Neural cell (in vitro differentiated cells): ENCODE results near the gene CLIC3. TPM values are rescaled to one million over a fixed set of nuclear protein-coding genes. Genes with fewer than 3 reads are reported as not detected.

Experiments
- H2AFZ ChIP-seq: fragments of 200-600, 300-800 bp; sonication (generic), shearing (Covaris generic); 2 replicates; pipeline ENCODE4 v1.6.0; 2014; ENCODE audit warnings: low read depth, mild to moderate bottlenecking, antibody characterized with exemption, low read length, moderate library complexity
- H3F3A ChIP-seq: fragments of 200-600 bp; shearing (Covaris generic); 2 replicates; pipeline ENCODE4 v1.6.1; 2016; ENCODE audit warnings: mild to moderate bottlenecking, moderate library complexity, mixed read lengths, antibody characterized with exemption, low read length; ENCODE audit not compliant: insufficient read depth, poor library complexity, severe bottlenecking
- H3K27ac ChIP-seq: fragments of 200-600, 300-800 bp; sonication (generic), shearing (Covaris generic); 2 replicates; pipeline ENCODE4 v1.5.1; 2014; ENCODE audit warnings: mild to moderate bottlenecking, low read length, moderate library complexity
- H3K27me3 ChIP-seq: fragments of 300-800, 200-600 bp; sonication (generic), shearing (Covaris generic); 2 replicates; pipeline ENCODE4 v1.6.0; 2014; ENCODE audit warnings: mild to moderate bottlenecking, low read depth, low read length, moderate library complexity; ENCODE audit not compliant: insufficient read depth
- H3K36me3 ChIP-seq: fragments of 300-800, 200-600 bp; sonication (generic), shearing (Covaris generic); 2 replicates; pipeline ENCODE4 v1.5.1; 2014; ENCODE audit warnings: mild to moderate bottlenecking, antibody characterized with exemption, low read length, moderate library complexity; ENCODE audit not compliant: insufficient read depth
- H3K4me2 ChIP-seq: fragments of 300-800, 200-600 bp; sonication (generic), shearing (Covaris generic); 2 replicates; pipeline ENCODE4 v1.6.0; 2014; ENCODE audit warnings: mild to moderate bottlenecking, low read length
- H3K4me3 ChIP-seq: fragments of 300-800, 200-600 bp; sonication (generic), shearing (Covaris generic); 2 replicates; pipeline ENCODE4 v1.5.1; 2014; ENCODE audit warnings: mild to moderate bottlenecking, low read length, moderate library complexity
- H3K79me2 ChIP-seq: fragments of 200-600 bp; shearing (Covaris generic); replicated peaks from 2 replicates; pipeline ENCODE4 v1.6.0; 2014; ENCODE audit warnings: mild to moderate bottlenecking, low read length, moderate library complexity; ENCODE audit not compliant: insufficient read depth
- H3K9ac ChIP-seq: fragments of 300-800, 200-600 bp; sonication (generic), shearing (Covaris generic); 2 replicates; pipeline ENCODE4 v1.6.1; 2016; ENCODE audit warnings: mild to moderate bottlenecking, low read length, mixed read lengths
- H3K9me2 ChIP-seq: fragments of 200-600 bp; shearing (Covaris generic); 2 replicates; pipeline ENCODE4 v1.6.1; 2016; ENCODE audit warnings: mild to moderate bottlenecking, low read length, mixed read lengths; ENCODE audit not compliant: insufficient read depth
- H3K9me3 ChIP-seq: fragments of 200-600, 300-800 bp; sonication (generic), shearing (Covaris generic); 2 replicates; pipeline ENCODE4 v1.6.1; 2016; ENCODE audit warnings: mild to moderate bottlenecking, mixed run types, low read length, moderate library complexity, mixed read lengths
- H4K20me1 ChIP-seq: fragments of 200-600 bp; shearing (Covaris generic); 2 replicates; pipeline ENCODE4 v1.6.1; 2016; ENCODE audit warnings: mild to moderate bottlenecking, mixed run types; ENCODE audit not compliant: insufficient read depth
- EP300 ChIP-seq: fragments of 450-650 bp; conservative IDR thresholded peaks from 2 replicates; pipeline ENCODE4 v1.6.1; 2014; ENCODE audit warnings: antibody characterized with exemption, mild to moderate bottlenecking, moderate library complexity; ENCODE audit not compliant: poor library complexity, severe bottlenecking
- EZH2 ChIP-seq: fragments of 200-600, 300-800 bp; shearing (Covaris generic), sonication (generic); IDR thresholded peaks from 2 replicates; pipeline ENCODE4 v1.6.1; 2014; ENCODE audit warnings: antibody characterized with exemption, low read length, borderline replicate concordance, mild to moderate bottlenecking; ENCODE audit not compliant: insufficient read depth, poor library complexity, severe bottlenecking
- MXI1 ChIP-seq: fragments of 450-650 bp; conservative IDR thresholded peaks from 2 replicates; pipeline ENCODE4 v1.6.1; 2014; ENCODE audit warnings: antibody characterized with exemption, mild to moderate bottlenecking; ENCODE audit not compliant: poor library complexity, severe bottlenecking
- POLR2AphosphoS5 ChIP-seq: IDR thresholded peaks from 2 replicates; pipeline ENCODE4 v1.6.1; 2012
- RAD21 ChIP-seq: fragments of 450-650 bp; conservative IDR thresholded peaks from 2 replicates; pipeline ENCODE4 v1.6.1; 2014; ENCODE audit warnings: antibody characterized with exemption, mild to moderate bottlenecking, moderate library complexity
- SMC3 ChIP-seq: fragments of 450-650 bp; conservative IDR thresholded peaks from 2 replicates; pipeline ENCODE4 v1.6.1; 2014; ENCODE audit warnings: antibody characterized with exemption, mild to moderate bottlenecking, moderate library complexity; ENCODE audit not compliant: poor library complexity
- TAF1 ChIP-seq: IDR thresholded peaks from 2 replicates; pipeline ENCODE4 v1.6.1; 2012; ENCODE audit warnings: low read depth
- polyA plus RNA-seq: library from polyadenylated mRNA; depleted of rRNA; stranded (reverse); fragments of >200 nt; gene quantifications from 2 replicates; pipeline ENCODE4 v1.2.3, GENCODE V29; 2014
- TF ChIP-seq, protein P1 (sequence below): IDR thresholded peaks from 2 replicates; pipeline ENCODE4 v1.6.1; 2012; ENCODE audit warnings: borderline replicate concordance
- TF ChIP-seq, protein P2 (sequence below): fragments of 450-650 bp; IDR thresholded peaks from 2 replicates; pipeline ENCODE4 v1.5.1; 2014; ENCODE audit warnings: antibody characterized with exemption, mild to moderate bottlenecking, moderate library complexity; ENCODE audit not compliant: poor library complexity, severe bottlenecking

The CLIC3 gene
- polyA plus RNA-seq, 1 donor from 2014 or later, result not detected

GRCh38 chr9:136949239-136949816, 47.0 kb downstream of the CLIC3 start:
- Histone ChIP-seq H3F3A (no peaks in the 10 kb centered on the region), H3K9ac (peak overlapping the region; percentile 93), H4K20me1 (no peaks in the 10 kb centered on the region), H3K27me3 (no peaks in the 10 kb centered on the region), H3K9me3 (no peaks in the 10 kb centered on the region), H3K36me3 (no peaks in the 10 kb centered on the region), H3K27ac (peak overlapping the region; percentile 91), H3K9me2 (no peaks in the 10 kb centered on the region), H3K4me2 (peak overlapping the region; percentile 35), H2AFZ (peak overlapping the region; percentile 85), H3K79me2 (no peaks in the 10 kb centered on the region), H3K4me3 (peak overlapping the region; percentile 82)
- TF ChIP-seq POLR2AphosphoS5 (no peak), TAF1 (no peak), RAD21 (no peak), EZH2 (no peak), MXI1 (no peak), SMC3 (no peak), EP300 (no peak)
- TF ChIP-seq, protein P1, sequence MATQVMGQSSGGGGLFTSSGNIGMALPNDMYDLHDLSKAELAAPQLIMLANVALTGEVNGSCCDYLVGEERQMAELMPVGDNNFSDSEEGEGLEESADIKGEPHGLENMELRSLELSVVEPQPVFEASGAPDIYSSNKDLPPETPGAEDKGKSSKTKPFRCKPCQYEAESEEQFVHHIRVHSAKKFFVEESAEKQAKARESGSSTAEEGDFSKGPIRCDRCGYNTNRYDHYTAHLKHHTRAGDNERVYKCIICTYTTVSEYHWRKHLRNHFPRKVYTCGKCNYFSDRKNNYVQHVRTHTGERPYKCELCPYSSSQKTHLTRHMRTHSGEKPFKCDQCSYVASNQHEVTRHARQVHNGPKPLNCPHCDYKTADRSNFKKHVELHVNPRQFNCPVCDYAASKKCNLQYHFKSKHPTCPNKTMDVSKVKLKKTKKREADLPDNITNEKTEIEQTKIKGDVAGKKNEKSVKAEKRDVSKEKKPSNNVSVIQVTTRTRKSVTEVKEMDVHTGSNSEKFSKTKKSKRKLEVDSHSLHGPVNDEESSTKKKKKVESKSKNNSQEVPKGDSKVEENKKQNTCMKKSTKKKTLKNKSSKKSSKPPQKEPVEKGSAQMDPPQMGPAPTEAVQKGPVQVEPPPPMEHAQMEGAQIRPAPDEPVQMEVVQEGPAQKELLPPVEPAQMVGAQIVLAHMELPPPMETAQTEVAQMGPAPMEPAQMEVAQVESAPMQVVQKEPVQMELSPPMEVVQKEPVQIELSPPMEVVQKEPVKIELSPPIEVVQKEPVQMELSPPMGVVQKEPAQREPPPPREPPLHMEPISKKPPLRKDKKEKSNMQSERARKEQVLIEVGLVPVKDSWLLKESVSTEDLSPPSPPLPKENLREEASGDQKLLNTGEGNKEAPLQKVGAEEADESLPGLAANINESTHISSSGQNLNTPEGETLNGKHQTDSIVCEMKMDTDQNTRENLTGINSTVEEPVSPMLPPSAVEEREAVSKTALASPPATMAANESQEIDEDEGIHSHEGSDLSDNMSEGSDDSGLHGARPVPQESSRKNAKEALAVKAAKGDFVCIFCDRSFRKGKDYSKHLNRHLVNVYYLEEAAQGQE, result no peak
- TF ChIP-seq, protein P2, sequence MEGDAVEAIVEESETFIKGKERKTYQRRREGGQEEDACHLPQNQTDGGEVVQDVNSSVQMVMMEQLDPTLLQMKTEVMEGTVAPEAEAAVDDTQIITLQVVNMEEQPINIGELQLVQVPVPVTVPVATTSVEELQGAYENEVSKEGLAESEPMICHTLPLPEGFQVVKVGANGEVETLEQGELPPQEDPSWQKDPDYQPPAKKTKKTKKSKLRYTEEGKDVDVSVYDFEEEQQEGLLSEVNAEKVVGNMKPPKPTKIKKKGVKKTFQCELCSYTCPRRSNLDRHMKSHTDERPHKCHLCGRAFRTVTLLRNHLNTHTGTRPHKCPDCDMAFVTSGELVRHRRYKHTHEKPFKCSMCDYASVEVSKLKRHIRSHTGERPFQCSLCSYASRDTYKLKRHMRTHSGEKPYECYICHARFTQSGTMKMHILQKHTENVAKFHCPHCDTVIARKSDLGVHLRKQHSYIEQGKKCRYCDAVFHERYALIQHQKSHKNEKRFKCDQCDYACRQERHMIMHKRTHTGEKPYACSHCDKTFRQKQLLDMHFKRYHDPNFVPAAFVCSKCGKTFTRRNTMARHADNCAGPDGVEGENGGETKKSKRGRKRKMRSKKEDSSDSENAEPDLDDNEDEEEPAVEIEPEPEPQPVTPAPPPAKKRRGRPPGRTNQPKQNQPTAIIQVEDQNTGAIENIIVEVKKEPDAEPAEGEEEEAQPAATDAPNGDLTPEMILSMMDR, result no peak

GRCh38 chr9:136947955-136948510, 48.3 kb downstream of the CLIC3 start:
- H3F3A ChIP-seq, result no peaks in the 10 kb centered on the region

More at GRCh38 chr9:136947955-136948510, 48.3 kb downstream of the CLIC3 start:
- H3K9me2 ChIP-seq, result no peaks in the 10 kb centered on the region
- H2AFZ ChIP-seq, result no peak overlapping the region
- no peak overlapping the region for H3K27ac ChIP-seq
- H3K4me2 ChIP-seq, result no peak overlapping the region
- H3K79me2 ChIP-seq, result peaks cover 8% of the 10 kb centered on the region
- H3K27me3 ChIP-seq, result no peaks in the 10 kb centered on the region
- no peak for TF ChIP-seq MXI1
- no peak for TF ChIP-seq EZH2
- TF ChIP-seq RAD21, result peak; percentile 34
- TF ChIP-seq, protein P2, result peak; percentile 41
- no peaks in the 10 kb centered on the region for H3K9me3 ChIP-seq
- no peak overlapping the region for H3K4me3 ChIP-seq
- H3K36me3 ChIP-seq, result no peaks in the 10 kb centered on the region
- H3K9ac ChIP-seq, result no peak overlapping the region
- H4K20me1 ChIP-seq, result no peaks in the 10 kb centered on the region
